Non-pigmented ciliary epithelial cell (primary cell): ENCODE results near the gene THOC7.

Experiments used
- DNase-seq: peaks from one replicate; pipeline ENCODE4 v3.0.0-alpha.2; 2010; ENCODE audit warnings: low read depth

THOC7 gene

GRCh38 chr3:63878394-63879060 is 14.9 kb upstream of the THOC7 start:
- no peak for DNase-seq

- DNase-seq, result no peak
Observed at GRCh38 chr3:63877737-63878393, 14.3 kb upstream of the THOC7 start.

GRCh38 chr3:63876260-63876659 is 12.7 kb upstream of the THOC7 start:
- DNase-seq, result no peak

- DNase-seq, result no peak
Observed at GRCh38 chr3:63875510-63875909, 11.9 kb upstream of the THOC7 start.

- no peak for DNase-seq
Observed at GRCh38 chr3:63874769-63875168, 11.2 kb upstream of the THOC7 start.

GRCh38 chr3:63872135-63872924 is 8.7 kb upstream of the THOC7 start:
- peak; percentile 71 for DNase-seq

GRCh38 chr3:63870615-63871005 is 7.0 kb upstream of the THOC7 start:
- no peak for DNase-seq

GRCh38 chr3:63869940-63870614 is 6.5 kb upstream of the THOC7 start:
- DNase-seq, result no peak

- DNase-seq, result no peak
Observed at GRCh38 chr3:63867225-63867624, 3.6 kb upstream of the THOC7 start.

GRCh38 chr3:63864965-63865327 is 1.3 kb upstream of the THOC7 start:
- DNase-seq, result no peak

GRCh38 chr3:63864008-63864964 is 681 bp upstream of the THOC7 start:
- DNase-seq, result no peak

GRCh38 chr3:63862804-63863149 is 828 bp downstream of the THOC7 start:
- DNase-seq, result no peak

GRCh38 chr3:63861306-63861705 is 2.3 kb downstream of the THOC7 start:
- DNase-seq, result no peak

- DNase-seq, result no peak
Observed at GRCh38 chr3:63860776-63861175, 2.8 kb downstream of the THOC7 start.

- DNase-seq, result peak; percentile 24
Observed at GRCh38 chr3:63857311-63857710, 6.3 kb downstream of the THOC7 start.

- DNase-seq, result no peak
Observed at GRCh38 chr3:63855333-63855940, 8.2 kb downstream of the THOC7 start.

GRCh38 chr3:63853106-63853505 is 10.5 kb downstream of the THOC7 start:
- no peak for DNase-seq

- DNase-seq, result no peak
Observed at GRCh38 chr3:63851287-63851686, 12.3 kb downstream of the THOC7 start.

- DNase-seq, result no peak
Observed at GRCh38 chr3:63849175-63849574, 14.4 kb downstream of the THOC7 start.

- DNase-seq, result no peak
Observed at GRCh38 chr3:63847718-63848450, 15.7 kb downstream of the THOC7 start.
